ENCODE measurements around the gene NDST3.

DNA sequence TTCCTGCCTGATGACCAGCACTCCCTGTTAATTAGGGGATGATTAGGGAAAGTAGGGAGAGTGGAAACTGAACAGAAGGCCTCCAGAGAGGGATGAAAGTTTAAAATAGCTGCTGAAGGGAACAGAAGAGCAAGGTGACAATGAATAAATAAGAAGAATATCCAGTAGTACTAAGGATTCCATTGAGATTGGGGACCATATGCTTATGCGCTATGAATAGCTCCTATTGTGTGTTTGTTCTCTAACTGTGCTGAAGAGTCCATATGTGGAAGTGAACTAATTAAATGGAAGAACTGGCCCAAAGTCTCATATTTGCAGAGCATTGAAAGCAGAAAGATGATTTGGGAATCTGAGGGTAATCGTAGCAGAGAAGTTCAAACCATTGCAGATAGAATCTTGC lies 181.5 kb downstream of the NDST3 start:
- TF ChIP-seq GATA2 (IDR thresholded peaks at IDR 0.05; ENCODE audit: low read depth, low read length) (no peak), GATA3 (IDR thresholded peaks at IDR 0.05; ENCODE audit: low read depth, low read length) (no peak)
